Upper lobe of left lung (tissue), 6 donors: ENCODE data around the gene DKC1. TPM values are rescaled to one million over a fixed set of nuclear protein-coding genes. Genes with fewer than 3 reads are reported as not detected.
A peak's percentile ranks its signal among the peaks of the same experiment; 100 is the strongest.
"Not testable (repeated sequence)": the region's sequence is repeated elsewhere in the genome, so short reads cannot be mapped to it uniquely, and the experiment has no call there.

Experiments used
- ATAC-seq, 2 donors: fragments of 200-7000 bp; cut with Tn5 transposase; one replicate each; pipeline ENCODE4 v1.9.1; 2022; ENCODE audit warnings: mild to moderate bottlenecking in 2 of 2, moderate library complexity in 2 of 2; ENCODE audit not compliant: low FRiP score in 2 of 2
- DNase-seq, 2 donors: peaks; one replicate each; pipeline ENCODE4 v3.0.0-alpha.2; 2019 to 2020
- H3K27ac ChIP-seq, 4 donors: fragments of 200-600 bp; sonication (generic); one replicate each; pipeline ENCODE4 v1.5.1; 2016 to 2019
- H3K27me3 ChIP-seq, 4 donors: fragments of 200-600 bp; sonication (generic); one replicate each; pipeline ENCODE4 v1.5.1; 2017 to 2019
- H3K36me3 ChIP-seq, 4 donors: fragments of 200-600 bp; sonication (generic); one replicate each; pipeline ENCODE4 v1.5.1; 2016 to 2019
- H3K4me1 ChIP-seq, 4 donors: fragments of 200-600 bp; sonication (generic); one replicate each; pipeline ENCODE4 v1.5.1; 2018 to 2019
- H3K4me3 ChIP-seq, 4 donors: fragments of 200-600 bp; sonication (generic); one replicate each; pipeline ENCODE4 v1.5.1; 2017 to 2019; ENCODE audit warnings: mild to moderate bottlenecking in 2 of 4, moderate library complexity in 1 of 4
- H3K9me3 ChIP-seq, 4 donors: fragments of 200-600 bp; sonication (generic); one replicate each; pipeline ENCODE4 v1.5.1; 2018 to 2019
- EP300 ChIP-seq, 4 donors: sonication (generic); formaldehyde crosslinking; IDR thresholded peaks; one replicate each; pipeline ENCODE4 v1.5.1; 2017; ENCODE audit warnings: antibody characterized with exemption in 4 of 4, control low read depth in 2 of 4
- POLR2A ChIP-seq, 4 donors: fragments of 450-650 bp; IDR thresholded peaks; one replicate each; pipeline ENCODE4 v1.5.1; 2016 to 2017; ENCODE audit warnings: antibody characterized with exemption in 4 of 4, mild to moderate bottlenecking in 2 of 4
- POLR2AphosphoS5 ChIP-seq, 2 donors: sonication (generic); formaldehyde crosslinking; IDR thresholded peaks; one replicate each; pipeline ENCODE4 v1.5.1; 2017; ENCODE audit warnings: antibody characterized with exemption in 2 of 2
- WGBS, 2 donors: methylation state at CpG; one replicate each; pipeline ENCODE4 v1.1.5; 2017 to 2018; 5-methylcytosine and 5-hydroxymethylcytosine counted together
- total RNA-seq, 6 donors: library from RNA; depleted of rRNA in 4 of 6; stranded (reverse); fragments of >200 nt in 4 of 6; gene quantifications; one replicate each; pipeline versions ENCODE4 v1.1.0 to v1.2.1, GENCODE V29; 2016 to 2021
- TF ChIP-seq, protein P1 (sequence below), 6 experiments: fragments of 450-650 bp in 4 of 6; fragments of 200-600 bp in 2 of 6; sonication (generic) in 2 of 6; IDR thresholded peaks; one replicate each; pipeline ENCODE4 v1.5.1; 2016 to 2019; ENCODE audit warnings: antibody characterized with exemption in 6 of 6
- donor health status: DM: no; HTN: no; CAD: no; lungs with moderate emphysema.
- donor health status: DM: no; HTN: yes; CAD: no; lungs with severe emphysema.

Gene DKC1
- total RNA-seq, 6 donors from 2014 or later, result 24.1 to 52.4 (median 33.2) TPM

DNA sequence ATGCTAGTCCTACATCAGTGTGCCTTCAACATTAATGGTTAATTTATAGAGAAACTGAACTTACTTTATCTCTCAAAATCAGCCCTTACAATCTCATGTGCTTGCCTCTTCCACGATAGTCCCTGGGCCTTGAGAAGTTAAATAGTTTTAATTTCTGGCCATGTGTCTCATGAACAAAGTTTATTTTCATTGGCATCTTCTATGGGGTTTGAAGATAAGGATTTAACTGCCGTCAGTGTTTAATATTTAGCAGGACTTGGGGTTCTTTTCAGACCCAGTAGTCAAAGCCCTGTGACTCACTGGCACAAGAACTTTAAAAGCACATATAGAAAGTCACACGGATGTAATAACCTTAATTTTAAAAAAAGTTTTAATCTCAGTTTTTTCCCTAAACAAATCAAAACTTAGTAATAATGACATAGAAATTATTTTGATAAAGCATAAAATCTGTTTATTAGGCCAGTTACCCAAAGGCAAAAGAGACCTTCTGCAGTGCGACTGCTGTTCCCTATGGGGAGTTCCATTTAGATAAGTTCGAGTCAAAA lies 52.7 kb downstream of the DKC1 start:
- 78 to 85% methylated on average over 5 of the region's 5 CpGs for WGBS, 2 donors
- Histone ChIP-seq H3K9me3 (no peaks in the 10 kb centered on the region), H3K4me1 (no peaks in the 10 kb centered on the region), H3K27me3 (no peaks in the 10 kb centered on the region), H3K4me3 (no peak overlapping the region), H3K27ac (no peak overlapping the region), H3K36me3 (no peaks in the 10 kb centered on the region)
- ATAC-seq (no peak), DNase-seq (no peak)
- TF ChIP-seq, protein P1, sequence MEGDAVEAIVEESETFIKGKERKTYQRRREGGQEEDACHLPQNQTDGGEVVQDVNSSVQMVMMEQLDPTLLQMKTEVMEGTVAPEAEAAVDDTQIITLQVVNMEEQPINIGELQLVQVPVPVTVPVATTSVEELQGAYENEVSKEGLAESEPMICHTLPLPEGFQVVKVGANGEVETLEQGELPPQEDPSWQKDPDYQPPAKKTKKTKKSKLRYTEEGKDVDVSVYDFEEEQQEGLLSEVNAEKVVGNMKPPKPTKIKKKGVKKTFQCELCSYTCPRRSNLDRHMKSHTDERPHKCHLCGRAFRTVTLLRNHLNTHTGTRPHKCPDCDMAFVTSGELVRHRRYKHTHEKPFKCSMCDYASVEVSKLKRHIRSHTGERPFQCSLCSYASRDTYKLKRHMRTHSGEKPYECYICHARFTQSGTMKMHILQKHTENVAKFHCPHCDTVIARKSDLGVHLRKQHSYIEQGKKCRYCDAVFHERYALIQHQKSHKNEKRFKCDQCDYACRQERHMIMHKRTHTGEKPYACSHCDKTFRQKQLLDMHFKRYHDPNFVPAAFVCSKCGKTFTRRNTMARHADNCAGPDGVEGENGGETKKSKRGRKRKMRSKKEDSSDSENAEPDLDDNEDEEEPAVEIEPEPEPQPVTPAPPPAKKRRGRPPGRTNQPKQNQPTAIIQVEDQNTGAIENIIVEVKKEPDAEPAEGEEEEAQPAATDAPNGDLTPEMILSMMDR (IDR thresholded peaks at IDR 0.05), result no peak
- TF ChIP-seq POLR2A (IDR thresholded peaks at IDR 0.05) (no peak), EP300 (IDR thresholded peaks at IDR 0.05) (no peak), POLR2AphosphoS5 (IDR thresholded peaks at IDR 0.05) (no peak)

DNA sequence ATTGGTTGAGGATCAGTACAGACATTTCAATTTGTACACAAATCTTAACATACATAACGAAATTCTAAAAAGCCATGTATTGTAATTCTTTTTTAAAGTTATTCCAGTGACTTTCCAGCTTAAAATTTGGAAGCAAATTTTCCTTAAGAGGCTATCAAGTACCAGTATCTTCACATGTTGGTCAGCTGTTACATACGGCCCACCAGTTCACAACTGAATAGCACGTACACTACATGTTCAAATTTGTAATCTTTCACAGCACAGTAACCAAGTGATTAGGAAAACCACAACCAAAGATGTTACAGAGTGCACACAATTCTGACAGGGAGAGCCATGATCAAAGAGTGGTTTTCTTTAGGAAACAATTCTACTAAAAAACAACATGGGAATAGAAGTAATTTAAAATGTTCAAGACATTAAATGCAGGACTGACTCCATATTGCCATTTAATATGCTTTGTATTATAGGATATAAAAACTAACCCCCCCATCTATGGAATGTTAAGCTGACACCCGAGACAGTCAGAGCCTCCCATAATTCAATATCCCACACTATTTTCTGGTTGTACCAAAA lies 53.7 kb downstream of the DKC1 start:
- not testable (repeated sequence) for H3K4me3 ChIP-seq, H3K27ac ChIP-seq, H3K9me3 ChIP-seq, H3K36me3 ChIP-seq, H3K4me1 ChIP-seq, DNase-seq, ATAC-seq, H3K27me3 ChIP-seq
- 69 to 90% methylated on average over 4 of the region's 4 CpGs for WGBS, 2 donors

DNA sequence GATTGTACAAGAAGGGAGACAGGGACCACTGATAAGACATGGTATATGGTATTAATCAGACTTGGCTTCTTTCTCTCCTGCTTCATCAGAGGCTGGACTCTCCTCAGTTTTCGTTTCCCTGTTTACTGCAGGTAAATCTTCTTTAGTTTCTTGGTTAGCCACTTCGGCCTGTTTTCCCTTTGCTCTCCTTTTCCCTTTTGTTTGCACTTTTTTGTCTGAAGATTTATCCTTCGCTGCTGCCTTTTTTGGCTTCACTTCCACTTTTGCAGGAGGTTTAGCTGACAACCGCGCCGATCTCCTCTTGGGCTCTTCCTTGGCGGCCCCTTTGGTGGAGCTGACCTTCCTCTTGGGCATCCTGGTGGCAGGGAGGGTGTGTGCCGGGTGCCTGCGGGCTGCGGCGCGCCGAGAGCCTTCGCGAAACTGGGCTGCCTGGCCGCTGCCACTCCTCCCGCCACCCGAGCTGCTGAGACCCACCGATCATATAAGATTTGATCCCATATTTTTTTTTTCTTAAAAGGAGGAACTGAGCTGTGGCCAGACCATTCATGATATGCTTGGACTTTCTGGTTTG lies 54.5 kb downstream of the DKC1 start:
- H3K9me3 ChIP-seq, H3K4me1 ChIP-seq, H3K4me3 ChIP-seq, H3K36me3 ChIP-seq, H3K27me3 ChIP-seq, ATAC-seq, H3K27ac ChIP-seq: not testable (repeated sequence)
- peak in 1 of 2 donors; percentile 25 for DNase-seq
- WGBS, 2 donors, result 95 to 98% methylated on average over 12 to 19 of the region's 19 CpGs

DNA sequence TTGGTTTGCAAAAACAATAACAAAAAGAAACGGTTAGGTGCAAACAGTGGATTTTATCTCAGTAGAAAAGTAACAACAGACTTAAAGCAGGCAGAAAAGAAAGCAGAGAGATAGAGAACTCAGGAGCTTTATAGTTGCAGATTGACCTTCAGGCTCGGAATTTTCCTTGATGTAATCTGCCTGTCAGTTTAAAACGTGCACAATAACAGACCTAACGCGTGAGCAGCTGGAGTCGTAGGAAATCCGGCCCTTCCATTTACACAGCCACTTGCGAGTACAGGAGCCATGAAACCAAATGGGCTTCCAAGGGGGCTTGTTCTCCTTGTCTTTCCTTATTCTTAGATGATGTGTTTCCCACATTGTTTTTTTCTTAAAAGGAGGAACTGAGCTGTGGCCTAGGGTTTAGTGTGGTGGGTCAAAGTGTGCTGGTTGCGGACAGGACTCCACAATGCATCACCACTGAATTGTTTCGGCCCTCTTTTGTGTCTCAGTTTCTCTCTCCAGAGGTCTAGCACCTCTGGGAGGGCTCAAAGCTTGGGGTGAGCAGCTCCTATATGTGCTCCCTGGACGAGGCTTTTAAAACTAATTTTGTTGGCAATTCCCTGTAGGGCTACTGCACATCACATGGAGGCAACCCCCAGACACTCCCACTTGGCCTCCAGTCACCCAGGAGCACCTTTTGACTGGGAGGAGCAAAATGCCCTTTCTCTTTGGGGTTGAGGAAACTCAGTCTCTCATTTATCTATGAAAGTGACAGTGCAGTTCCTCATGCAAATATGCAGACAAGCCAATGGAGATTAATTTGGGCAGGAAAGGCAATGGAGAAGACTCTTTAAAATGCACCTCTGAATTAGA lies 56.5 kb downstream of the DKC1 start:
- Histone ChIP-seq H3K4me1 (no peaks in the 10 kb centered on the region), H3K36me3 (no peaks in the 10 kb centered on the region), H3K9me3 (no peaks in the 10 kb centered on the region), H3K4me3 (no peak overlapping the region), H3K27me3 (no peaks in the 10 kb centered on the region), H3K27ac (no peak overlapping the region)
- WGBS, 2 donors, result 74% methylated on average over 10 to 11 of the region's 11 CpGs
- TF ChIP-seq POLR2AphosphoS5 (IDR thresholded peaks at IDR 0.05) (no peak), EP300 (IDR thresholded peaks at IDR 0.05) (no peak), POLR2A (IDR thresholded peaks at IDR 0.05) (no peak)
- TF ChIP-seq, protein P1 (IDR thresholded peaks at IDR 0.05), result no peak
- ATAC-seq (no peak), DNase-seq (no peak)

DNA sequence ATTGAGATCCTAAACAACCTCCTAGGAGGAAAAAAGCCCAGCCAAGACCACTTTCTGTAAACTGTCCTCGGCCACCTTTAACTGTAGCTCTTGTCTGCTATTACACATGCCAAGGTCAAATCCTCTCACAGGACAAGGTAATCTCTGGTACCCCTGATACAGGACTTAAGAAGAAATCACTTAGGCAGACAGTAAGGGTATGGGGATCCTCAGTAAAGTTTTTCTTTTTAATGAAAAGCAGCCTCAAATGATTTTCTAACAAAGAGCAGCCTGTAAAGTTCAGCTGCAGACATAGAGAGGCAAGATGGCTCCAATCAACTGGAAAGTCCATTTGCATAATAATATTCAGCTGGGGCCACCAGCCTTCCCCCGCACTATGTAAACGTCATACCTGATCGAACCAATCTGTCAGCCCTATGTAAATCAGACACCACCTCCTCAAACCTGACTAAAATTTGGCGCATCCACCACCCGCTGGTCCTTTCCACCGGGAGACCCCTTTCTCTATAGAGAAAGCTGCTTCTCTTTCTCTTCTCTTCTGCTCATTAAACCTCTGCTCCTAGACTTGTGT lies 57.2 kb downstream of the DKC1 start:
- Histone ChIP-seq H3K27ac (no peak overlapping the region), H3K4me3 (no peak overlapping the region), H3K36me3 (no peaks in the 10 kb centered on the region), H3K4me1 (no peaks in the 10 kb centered on the region), H3K9me3 (no peaks in the 10 kb centered on the region), H3K27me3 (no peaks in the 10 kb centered on the region)
- WGBS, 2 donors, result 74 to 92% methylated on average over 7 of the region's 7 CpGs
- ATAC-seq (no peak), DNase-seq (no peak)
- TF ChIP-seq POLR2A (IDR thresholded peaks at IDR 0.05) (no peak), EP300 (IDR thresholded peaks at IDR 0.05) (no peak), POLR2AphosphoS5 (IDR thresholded peaks at IDR 0.05) (no peak)

DNA sequence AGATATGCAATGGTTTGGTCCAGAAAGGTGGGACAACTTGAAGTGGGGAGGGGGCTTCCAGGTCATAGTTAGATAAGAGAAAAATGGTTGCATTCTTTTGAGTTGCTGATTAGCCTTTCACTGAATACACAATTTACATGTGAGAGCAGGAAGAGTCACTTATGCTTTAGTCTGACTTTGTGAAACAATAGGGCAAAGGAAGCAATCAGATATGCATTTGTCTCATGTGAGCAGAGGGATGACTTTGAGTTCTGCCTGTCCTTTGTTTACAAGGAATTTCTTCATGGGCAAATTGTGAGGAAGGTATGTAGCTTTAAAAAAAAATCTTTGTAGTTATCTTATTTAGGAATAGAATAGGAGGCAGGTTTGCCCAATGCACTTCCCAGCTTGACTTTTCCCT lies 58.9 kb downstream of the DKC1 start:
- Histone ChIP-seq H3K27me3 (no peaks in the 10 kb centered on the region), H3K4me1 (no peaks in the 10 kb centered on the region), H3K36me3 (no peaks in the 10 kb centered on the region), H3K27ac (no peak overlapping the region), H3K9me3 (no peaks in the 10 kb centered on the region), H3K4me3 (no peak overlapping the region)
- DNase-seq, result no peak
- ATAC-seq, result no peak
- TF ChIP-seq, protein P1 (IDR thresholded peaks at IDR 0.05), result no peak
- TF ChIP-seq EP300 (IDR thresholded peaks at IDR 0.05) (no peak), POLR2A (IDR thresholded peaks at IDR 0.05) (no peak), POLR2AphosphoS5 (IDR thresholded peaks at IDR 0.05) (no peak)
